Glomerular endothelial cell (primary cell): Measurements from ENCODE around the gene SRD5A1. TPM values are rescaled to one million over a fixed set of nuclear protein-coding genes. Genes with fewer than 3 reads are reported as not detected.

ENCODE experiments used
- DNase-seq: peaks from one replicate; pipeline ENCODE4 v3.0.0-alpha.2; 2011; ENCODE audit warnings: low read depth, low spot score; ENCODE audit errors: extremely low read depth
- total RNA-seq: library from RNA; depleted of rRNA; stranded (reverse); fragments of >200 nt; gene quantifications from 2 replicates; pipeline ENCODE4 v1.2.3, GENCODE V29; 2015

The SRD5A1 gene
- 23.8 and 33.7 TPM in 2 replicates for total RNA-seq

- peak; percentile 63 for DNase-seq
Measured at GRCh38 chr5:6632888-6633468, at the start of gene SRD5A1, which contains the start of gene NSUN2. Gene SRD5A1 (plus strand): TSS chr5:6633440. CDS start chr5:6633577, 137 bp downstream. Gene NSUN2 (minus strand): TSS chr5:6633044. CDS start chr5:6632979, 65 bp downstream.

DNA sequence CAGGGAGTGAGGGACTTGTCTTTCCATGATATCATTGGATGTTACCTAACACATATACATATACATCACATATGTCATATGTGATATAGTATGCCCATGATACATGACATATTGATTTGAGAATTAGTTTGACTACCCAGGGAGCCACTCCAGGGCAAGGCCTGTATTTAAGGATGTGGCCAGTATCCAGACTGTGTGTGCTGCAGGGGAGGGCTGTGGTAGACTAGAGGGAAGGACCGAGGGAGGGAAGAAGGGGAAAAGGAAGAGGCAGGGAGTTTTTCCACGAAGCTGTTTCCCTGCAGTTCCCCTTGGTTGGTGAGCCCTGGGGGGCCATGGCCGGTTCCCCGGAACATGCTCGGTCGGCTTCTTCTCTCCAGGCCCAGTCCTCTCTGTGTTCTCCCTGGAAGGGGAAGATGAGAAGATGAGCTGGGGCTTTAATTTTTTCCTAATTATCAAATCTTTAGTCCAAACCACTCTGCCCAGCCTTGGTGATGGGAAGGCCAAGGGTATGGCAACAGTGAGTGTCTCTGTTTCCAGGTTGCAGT is 49.1 kb upstream of the SRD5A1 start:
- no peak for DNase-seq

GRCh38 chr5:6584727-6585126 is 48.5 kb upstream of the SRD5A1 start:
- no peak for DNase-seq

DNA sequence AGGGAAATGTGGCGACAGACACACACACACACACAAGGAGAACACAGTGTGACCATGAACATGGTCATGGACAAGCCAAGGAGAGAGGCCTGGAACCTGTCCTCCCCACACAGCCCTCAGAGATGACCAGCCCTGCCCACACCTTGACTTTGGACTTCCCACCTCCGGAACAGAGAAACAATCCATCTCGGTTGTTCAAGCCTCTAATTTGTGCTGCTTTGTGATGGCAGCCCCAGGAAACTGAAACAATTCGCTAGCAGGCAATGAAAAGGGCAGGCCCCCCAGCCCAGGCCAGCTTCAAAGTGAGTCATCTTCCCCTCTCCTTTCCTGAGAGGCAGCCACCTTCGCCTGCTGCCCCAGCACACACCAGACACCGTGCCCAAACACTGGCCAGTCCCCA is 48.1 kb upstream of the SRD5A1 start:
- no peak for DNase-seq

DNA sequence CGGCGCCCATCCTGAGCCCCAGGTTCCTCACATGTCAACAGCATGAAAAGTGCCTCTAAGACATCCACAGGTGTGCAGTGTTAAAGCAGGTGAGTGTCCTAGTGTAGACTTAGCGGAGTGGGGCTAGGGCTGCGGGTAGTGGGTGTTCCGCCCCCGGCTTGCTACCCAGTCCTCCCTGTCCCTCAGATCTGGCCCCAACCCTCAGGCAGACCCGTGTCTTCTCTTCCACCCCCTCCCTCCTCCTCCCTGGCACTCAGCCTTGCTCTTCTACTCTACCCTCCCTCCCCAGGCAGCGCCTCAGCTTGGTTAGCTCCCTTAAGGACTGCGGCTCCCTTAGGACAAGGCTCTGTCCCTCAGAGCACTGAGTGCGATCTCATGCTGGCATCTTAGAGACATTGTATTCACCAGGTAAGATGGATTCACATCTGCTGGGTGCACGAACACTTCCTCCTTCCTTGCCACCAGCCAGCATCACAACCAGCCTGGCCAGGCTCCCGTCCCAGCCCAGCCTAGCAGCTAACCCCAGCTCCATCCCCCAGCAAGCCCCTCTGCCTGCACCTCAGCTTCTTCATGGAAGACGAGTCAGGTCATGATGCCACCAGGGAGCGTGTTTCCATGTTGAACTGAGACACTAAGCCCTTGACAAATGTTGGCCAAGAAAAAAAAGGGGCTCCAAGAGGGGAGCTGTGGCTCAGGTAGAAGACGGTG is 47.1 kb upstream of the SRD5A1 start:
- DNase-seq, result no peak

DNA sequence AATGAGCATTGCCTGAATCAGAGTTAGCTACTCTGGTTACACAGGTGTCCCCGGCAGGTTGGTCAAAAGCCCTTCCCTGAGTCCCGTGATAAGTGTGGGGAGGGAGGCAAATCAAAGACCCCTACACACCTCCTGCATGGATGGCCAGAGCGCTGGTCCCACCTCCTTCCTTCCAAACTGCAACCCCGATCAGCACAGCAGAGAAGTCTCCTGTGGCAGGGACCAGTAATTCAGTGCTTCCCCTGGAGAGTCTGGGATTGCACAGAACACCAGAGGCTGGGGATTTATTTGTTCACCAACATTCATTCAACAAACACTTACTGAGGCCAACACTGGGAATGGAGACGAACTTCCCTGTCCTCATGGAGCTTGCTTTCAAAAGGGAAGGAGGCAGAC is 46.6 kb upstream of the SRD5A1 start:
- DNase-seq, result no peak

- DNase-seq, result no peak
Measured at GRCh38 chr5:6587171-6587570, 46.1 kb upstream of the SRD5A1 start.

DNA sequence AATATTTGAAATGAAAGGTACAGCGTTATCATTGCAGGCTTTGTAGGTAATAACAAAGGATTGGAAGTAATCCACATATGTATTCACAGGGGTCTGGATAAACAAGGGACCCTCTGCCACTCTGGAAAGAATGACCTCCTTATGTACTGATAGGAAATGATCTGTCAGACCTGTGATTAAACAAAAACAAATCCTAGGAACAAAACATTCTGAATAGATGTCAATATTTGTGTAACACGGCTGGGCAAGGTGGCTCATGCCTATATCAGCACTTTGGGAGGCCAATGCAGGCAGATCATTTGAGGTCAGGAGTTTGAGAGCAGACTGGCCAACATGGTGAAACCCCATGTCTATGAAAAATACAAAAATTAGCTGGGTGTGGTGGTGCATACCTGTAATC is 42.7 kb upstream of the SRD5A1 start:
- DNase-seq, result no peak

DNA sequence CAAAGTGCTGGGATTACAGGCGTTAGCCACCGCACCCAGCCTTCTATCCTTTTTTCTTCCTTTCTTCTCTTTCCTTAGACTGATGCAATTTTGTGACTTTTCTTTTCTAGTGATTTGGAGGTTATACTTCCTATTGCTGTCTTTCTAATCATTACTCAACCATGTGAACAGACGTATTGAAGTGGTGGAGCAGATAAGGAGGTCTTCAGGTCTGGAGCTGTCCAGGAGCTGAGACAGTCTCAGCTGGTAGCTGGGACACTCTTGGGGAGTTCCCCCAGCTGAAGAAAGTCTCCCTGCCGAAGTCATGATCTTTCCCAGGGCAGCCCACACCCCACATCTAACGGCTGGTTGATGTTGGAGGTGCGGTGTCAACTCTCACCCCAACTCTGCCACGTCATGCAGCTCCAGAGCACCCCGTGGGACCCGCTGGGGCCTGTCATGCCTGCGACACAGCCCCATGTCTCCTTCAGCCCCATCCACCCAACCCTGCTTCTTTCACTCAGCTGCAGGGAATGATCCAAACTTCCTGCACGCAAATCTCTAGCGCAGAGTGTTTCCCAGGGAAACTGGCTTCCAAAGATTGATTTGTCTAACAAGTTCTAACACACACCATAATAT is 41.5 kb upstream of the SRD5A1 start:
- no peak for DNase-seq

- DNase-seq, result no peak
Measured at GRCh38 chr5:6592601-6593000, 40.6 kb upstream of the SRD5A1 start.

GRCh38 chr5:6593148-6594016 is 39.9 kb upstream of the SRD5A1 start:
- no peak for DNase-seq

DNA sequence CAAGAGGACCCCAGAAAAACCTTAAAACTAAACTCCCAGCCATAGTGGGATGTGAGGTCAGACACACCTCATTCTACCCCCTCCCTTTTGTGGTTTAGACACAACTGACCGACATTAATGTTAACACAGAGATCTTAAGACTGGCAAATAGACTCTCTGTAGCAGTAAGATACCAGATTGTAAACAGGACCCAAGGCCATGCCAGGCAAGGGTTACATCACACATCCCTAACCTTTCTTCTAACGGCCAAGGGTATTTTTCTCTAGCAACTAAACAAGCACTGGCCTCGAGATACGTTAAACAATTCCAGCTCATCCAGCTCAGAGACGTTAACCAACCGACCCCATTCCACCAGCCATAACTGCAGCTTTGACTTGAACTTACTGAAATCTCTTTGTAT is 39.2 kb upstream of the SRD5A1 start:
- DNase-seq, result no peak

DNA sequence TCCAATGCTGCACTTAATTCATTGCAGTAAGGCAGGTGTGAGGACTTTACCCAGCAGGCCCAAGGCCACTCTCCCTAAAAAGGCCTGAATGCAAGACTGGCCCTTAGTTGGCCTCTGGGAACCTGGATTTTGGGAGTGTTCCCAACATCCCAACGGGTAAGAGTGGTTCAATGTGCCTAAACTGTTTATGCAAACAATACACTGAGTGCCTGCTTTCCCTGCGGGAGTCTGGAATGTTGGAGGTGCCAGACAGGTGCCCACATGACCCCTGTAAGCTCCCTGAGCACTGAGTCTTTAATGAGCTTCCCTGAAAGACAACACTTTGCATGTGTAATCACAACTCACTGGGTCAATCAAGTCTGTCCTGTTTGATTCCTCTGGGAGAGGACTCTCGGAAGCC is 37.8 kb upstream of the SRD5A1 start:
- DNase-seq, result no peak

DNA sequence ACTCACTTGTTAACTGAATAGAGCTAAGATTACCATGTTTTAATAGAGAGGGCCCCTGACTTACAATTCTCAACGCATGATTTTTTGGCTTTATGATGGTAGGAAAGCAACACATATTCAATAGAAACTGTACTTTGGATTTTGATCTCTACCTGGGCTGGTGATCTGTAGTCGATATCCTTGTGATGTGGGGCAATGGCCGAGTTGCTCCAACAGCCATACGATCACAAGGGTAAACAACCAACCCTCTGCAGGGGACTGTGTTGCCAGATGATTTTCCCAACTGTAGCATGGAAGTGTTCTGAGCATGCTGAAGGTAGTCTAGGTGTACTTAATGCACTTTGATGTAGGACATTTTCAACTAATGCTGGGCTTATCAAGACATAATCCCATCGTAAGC is 36.9 kb upstream of the SRD5A1 start:
- no peak for DNase-seq

DNA sequence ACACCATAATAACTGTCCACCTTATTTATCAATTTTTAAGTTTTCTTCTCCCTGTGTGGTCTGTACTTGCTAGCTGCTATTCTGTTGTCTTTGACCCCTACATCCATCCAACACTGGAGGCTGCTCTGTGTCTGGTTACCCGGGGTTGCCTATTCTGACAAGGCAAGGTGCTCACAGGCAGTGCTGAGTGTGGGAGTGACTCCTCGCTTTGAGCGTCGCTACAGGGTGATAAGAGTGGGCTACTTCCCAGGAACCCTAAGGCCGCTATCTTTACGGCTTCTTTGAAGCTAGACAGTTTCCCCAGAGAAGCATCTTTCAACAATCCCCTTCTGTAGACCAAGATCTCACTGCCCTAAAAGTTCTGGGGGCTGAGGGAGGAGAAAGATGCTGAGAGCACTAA is 35.7 kb upstream of the SRD5A1 start:
- DNase-seq, result no peak

DNA sequence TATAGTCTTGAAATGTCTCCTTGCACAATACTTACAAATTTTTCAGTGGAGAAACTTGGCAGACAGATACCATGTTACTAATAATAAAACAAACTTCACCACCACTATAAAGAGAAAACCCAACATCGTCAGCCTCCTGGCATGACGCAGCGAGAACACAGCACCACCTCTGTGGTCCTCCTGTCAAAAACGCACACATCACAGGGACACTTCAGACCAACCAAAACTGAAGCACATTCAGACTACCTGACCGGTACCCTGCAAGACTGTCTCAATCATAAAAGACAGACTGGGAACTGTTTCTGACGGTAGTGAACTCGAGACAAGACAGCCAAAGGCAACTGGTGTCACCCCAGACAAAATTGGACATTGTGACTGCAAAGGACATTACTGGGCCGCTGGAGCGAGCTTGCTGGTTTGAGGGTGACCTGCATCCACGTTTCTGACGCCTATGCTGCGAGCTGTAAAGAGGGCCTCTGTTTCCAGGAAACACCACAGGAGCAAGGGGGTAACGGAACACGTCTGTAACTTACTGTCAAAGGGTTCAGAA is 34.8 kb upstream of the SRD5A1 start:
- no peak for DNase-seq

- DNase-seq, result no peak
Measured at GRCh38 chr5:6599739-6600138, 33.5 kb upstream of the SRD5A1 start.

- no peak for DNase-seq
Measured at GRCh38 chr5:6601271-6601670, 32.0 kb upstream of the SRD5A1 start.

- DNase-seq, result no peak
Measured at GRCh38 chr5:6601816-6602215, 31.4 kb upstream of the SRD5A1 start.

- DNase-seq, result no peak
Measured at GRCh38 chr5:6602441-6602840, 30.8 kb upstream of the SRD5A1 start.

GRCh38 chr5:6603643-6604042 is 29.6 kb upstream of the SRD5A1 start:
- DNase-seq, result no peak
